HS-5 (cell line): ENCODE data around the gene APBA2.

Source experiments
- DNase-seq: peaks from one replicate; pipeline ENCODE4 v3.0.0-alpha.2; 2012; ENCODE audit warnings: low read depth

APBA2 gene

GRCh38 chr15:29058903-29059539 lies 173.2 kb downstream of the APBA2 start:
- no peak for DNase-seq

GRCh38 chr15:29059871-29060640 lies 174.3 kb downstream of the APBA2 start:
- DNase-seq = no peak

- no peak for DNase-seq
Observed at GRCh38 chr15:29061746-29062145, 176.0 kb downstream of the APBA2 start.

- no peak for DNase-seq
Observed at GRCh38 chr15:29062179-29062591, 176.4 kb downstream of the APBA2 start.

GRCh38 chr15:29062626-29063025 lies 176.9 kb downstream of the APBA2 start:
- no peak for DNase-seq

- no peak for DNase-seq
Observed at GRCh38 chr15:29063646-29064045, 177.9 kb downstream of the APBA2 start.

- no peak for DNase-seq
Observed at GRCh38 chr15:29064290-29064689, 178.5 kb downstream of the APBA2 start.

GRCh38 chr15:29064731-29065130 lies 179.0 kb downstream of the APBA2 start:
- DNase-seq = no peak

- no peak for DNase-seq
Observed at GRCh38 chr15:29065571-29065970, 179.8 kb downstream of the APBA2 start.

- no peak for DNase-seq
Observed at GRCh38 chr15:29066310-29066709, 180.5 kb downstream of the APBA2 start.

- no peak for DNase-seq
Observed at GRCh38 chr15:29066838-29067237, 181.1 kb downstream of the APBA2 start.

GRCh38 chr15:29067949-29068348 lies 182.2 kb downstream of the APBA2 start:
- no peak for DNase-seq

GRCh38 chr15:29070471-29071231 lies 184.9 kb downstream of the APBA2 start:
- no peak for DNase-seq

- no peak for DNase-seq
Observed at GRCh38 chr15:29071232-29071881, 185.6 kb downstream of the APBA2 start.

- DNase-seq = no peak
Observed at GRCh38 chr15:29071882-29072273, 186.1 kb downstream of the APBA2 start.

GRCh38 chr15:29072444-29072843 lies 186.7 kb downstream of the APBA2 start:
- no peak for DNase-seq

GRCh38 chr15:29074045-29074444 lies 188.3 kb downstream of the APBA2 start:
- DNase-seq = no peak

- no peak for DNase-seq
Observed at GRCh38 chr15:29078541-29078940, 192.8 kb downstream of the APBA2 start.

GRCh38 chr15:29079479-29079878 lies 193.7 kb downstream of the APBA2 start:
- no peak for DNase-seq

- no peak for DNase-seq
Observed at GRCh38 chr15:29081781-29082180, 196.0 kb downstream of the APBA2 start.

GRCh38 chr15:29083161-29083560 lies 197.4 kb downstream of the APBA2 start:
- DNase-seq = no peak

GRCh38 chr15:29083858-29084257 lies 198.1 kb downstream of the APBA2 start:
- no peak for DNase-seq
